ENCODE results near the gene HTR3E.

DNA sequence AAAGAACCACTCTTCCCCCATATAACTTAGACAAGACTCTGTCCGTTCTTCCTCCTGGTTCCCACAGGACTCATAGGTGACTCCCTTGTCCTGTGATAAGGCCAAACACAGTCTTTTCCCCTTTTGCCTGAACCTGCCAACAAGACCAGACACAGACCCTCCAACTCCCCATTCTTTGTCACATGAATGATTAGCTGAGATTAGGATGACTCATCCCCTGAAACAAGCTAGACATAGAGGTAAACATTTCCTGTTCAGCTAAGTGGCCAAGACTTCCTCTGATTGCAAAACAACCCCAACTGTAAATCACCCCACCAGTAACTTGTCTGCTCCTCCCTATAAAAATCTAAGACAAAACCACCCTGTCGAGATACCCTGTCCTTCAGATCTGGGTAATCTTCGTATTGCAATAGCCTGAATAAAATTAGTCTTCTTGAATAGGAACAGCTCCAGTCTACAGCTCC is 11.4 kb upstream of the HTR3E start:
- TF ChIP-seq EP300 (IDR thresholded peaks at IDR 0.05): no peak
- TF ChIP-seq, protein P1, sequence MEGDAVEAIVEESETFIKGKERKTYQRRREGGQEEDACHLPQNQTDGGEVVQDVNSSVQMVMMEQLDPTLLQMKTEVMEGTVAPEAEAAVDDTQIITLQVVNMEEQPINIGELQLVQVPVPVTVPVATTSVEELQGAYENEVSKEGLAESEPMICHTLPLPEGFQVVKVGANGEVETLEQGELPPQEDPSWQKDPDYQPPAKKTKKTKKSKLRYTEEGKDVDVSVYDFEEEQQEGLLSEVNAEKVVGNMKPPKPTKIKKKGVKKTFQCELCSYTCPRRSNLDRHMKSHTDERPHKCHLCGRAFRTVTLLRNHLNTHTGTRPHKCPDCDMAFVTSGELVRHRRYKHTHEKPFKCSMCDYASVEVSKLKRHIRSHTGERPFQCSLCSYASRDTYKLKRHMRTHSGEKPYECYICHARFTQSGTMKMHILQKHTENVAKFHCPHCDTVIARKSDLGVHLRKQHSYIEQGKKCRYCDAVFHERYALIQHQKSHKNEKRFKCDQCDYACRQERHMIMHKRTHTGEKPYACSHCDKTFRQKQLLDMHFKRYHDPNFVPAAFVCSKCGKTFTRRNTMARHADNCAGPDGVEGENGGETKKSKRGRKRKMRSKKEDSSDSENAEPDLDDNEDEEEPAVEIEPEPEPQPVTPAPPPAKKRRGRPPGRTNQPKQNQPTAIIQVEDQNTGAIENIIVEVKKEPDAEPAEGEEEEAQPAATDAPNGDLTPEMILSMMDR (IDR thresholded peaks at IDR 0.05): no peak
- TF ChIP-seq POLR2A (IDR thresholded peaks at IDR 0.05): no peak
- TF ChIP-seq POLR2AphosphoS5 (IDR thresholded peaks at IDR 0.05): no peak
